Prostate gland (tissue), 2 donors: ENCODE results near the gene SNX25. TPM values are rescaled to one million over a fixed set of nuclear protein-coding genes. Genes with fewer than 3 reads are reported as not detected.

ENCODE experiments used
- DNase-seq: peaks from one replicate; pipeline ENCODE4 v3.0.0-alpha.2; 2019; ENCODE audit warnings: low spot score
- H3K27ac ChIP-seq, 2 donors: fragments of 200-600 bp; sonication (generic); 2 replicates each; pipeline ENCODE4 v1.5.1; 2017 to 2019
- H3K27me3 ChIP-seq: fragments of 200-600 bp; sonication (generic); replicated peaks from 2 replicates; pipeline ENCODE4 v1.5.1; 2019; ENCODE audit not compliant: insufficient read depth
- H3K36me3 ChIP-seq, 2 donors: fragments of 200-600 bp; sonication (generic); 1 replicate in 1 of 2; 2 replicates in 1 of 2; pipeline versions ENCODE4 v1.5.1 to v1.8.1; 2017 to 2019
- H3K4me1 ChIP-seq: fragments of 200-600 bp; sonication (generic); replicated peaks from 2 replicates; pipeline ENCODE4 v1.5.1; 2019
- H3K4me3 ChIP-seq, 2 donors: fragments of 200-600 bp; sonication (generic); 2 replicates each; pipeline ENCODE4 v1.5.1; 2017 to 2019
- H3K9me3 ChIP-seq: fragments of 200-600 bp; sonication (generic); 2 replicates; pipeline ENCODE4 v1.5.1; 2017
- CTCF ChIP-seq, 4 experiments: fragments of 200-600 bp in 2 of 4; fragments of 450-650 bp in 2 of 4; sonication (generic) in 2 of 4; IDR thresholded peaks; 1 replicate in 3 of 4; 2 replicates in 1 of 4; pipeline ENCODE4 v1.5.1; 2016 to 2019; ENCODE audit warnings: antibody characterized with exemption in 4 of 4, mild to moderate bottlenecking in 2 of 4, moderate library complexity in 2 of 4
- POLR2A ChIP-seq: fragments of 450-650 bp; IDR thresholded peaks from one replicate; pipeline ENCODE4 v1.6.1; 2016; ENCODE audit warnings: antibody characterized with exemption, mild to moderate bottlenecking
- POLR2AphosphoS5 ChIP-seq: sonication (generic); formaldehyde crosslinking; IDR thresholded peaks from one replicate; pipeline ENCODE4 v1.6.1; 2017; ENCODE audit warnings: antibody characterized with exemption
- WGBS: methylation state at CpG from one replicate; pipeline ENCODE4 v1.1.5; 2018; 5-methylcytosine and 5-hydroxymethylcytosine counted together
- intact Hi-C: fragments of 100-400 bp; cut with DNase I; formaldehyde crosslinking; loops from one replicate; pipeline ENCODE4 v1.14.2; 2022
- total RNA-seq, 2 donors: library from RNA; depleted of rRNA; stranded (reverse); fragments of >200 nt; gene quantifications; one replicate each; pipeline ENCODE4 v1.1.0, GENCODE V29; 2016

The SNX25 gene
- total RNA-seq, 2 donors from 2014 or later, result 26.4 to 49.5 TPM

GRCh38 chr4:185219551-185220344 lies 10.3 kb downstream of the SNX25 start:
- intact Hi-C loops, result no loop called here
- no peaks in the 10 kb centered on the region for H3K27me3 ChIP-seq
- H3K36me3 ChIP-seq, result no peaks in the 10 kb centered on the region
- DNase-seq, result peak; percentile 83
- H3K4me3 ChIP-seq, result no peak overlapping the region
- WGBS, result 35% methylated on average over 3 of the region's 3 CpGs
- H3K4me1 ChIP-seq, result no peaks in the 10 kb centered on the region
- H3K9me3 ChIP-seq, result no peaks in the 10 kb centered on the region
- peak; percentile 80 for TF ChIP-seq POLR2AphosphoS5
- TF ChIP-seq POLR2A, result no peak
- TF ChIP-seq CTCF (IDR thresholded peaks at IDR 0.05), result no peak
- H3K27ac ChIP-seq, result no peak overlapping the region

DNA sequence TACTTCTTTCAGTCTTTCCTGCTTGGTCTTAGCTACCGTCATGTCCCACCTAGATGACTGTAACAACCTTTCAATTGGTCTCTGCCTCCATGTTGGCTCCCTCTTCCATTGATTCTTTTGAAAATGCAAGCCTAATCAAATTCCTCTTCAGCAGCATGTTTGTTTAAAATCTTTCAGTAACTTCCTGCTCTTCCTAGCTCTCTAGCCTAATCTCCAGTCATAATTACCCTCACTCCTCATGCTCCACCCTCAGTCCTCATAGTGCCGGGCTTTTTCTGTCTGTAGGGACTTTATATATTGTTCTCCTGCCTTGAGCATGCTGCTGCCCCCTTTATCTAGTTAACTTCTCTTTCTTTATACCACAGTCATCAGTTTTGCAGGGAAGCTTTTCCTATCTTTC lies 12.1 kb downstream of the SNX25 start:
- Histone ChIP-seq H3K27ac (no peak overlapping the region), H3K9me3 (no peaks in the 10 kb centered on the region), H3K36me3 (no peaks in the 10 kb centered on the region), H3K4me3 (no peak overlapping the region), H3K27me3 (no peaks in the 10 kb centered on the region), H3K4me1 (no peaks in the 10 kb centered on the region)
- TF ChIP-seq CTCF (IDR thresholded peaks at IDR 0.05) (no peak), POLR2A (no peak), POLR2AphosphoS5 (no peak)
- no peak for DNase-seq
- intact Hi-C loops, result no loop called here
- WGBS, result 82% methylated on average over 2 of the region's 2 CpGs

GRCh38 chr4:185221912-185222311 lies 12.5 kb downstream of the SNX25 start:
- intact Hi-C loops, result no loop called here
- Histone ChIP-seq H3K4me1 (no peaks in the 10 kb centered on the region), H3K4me3 (no peak overlapping the region), H3K27ac (no peak overlapping the region), H3K36me3 (no peaks in the 10 kb centered on the region), H3K9me3 (no peaks in the 10 kb centered on the region), H3K27me3 (no peaks in the 10 kb centered on the region)
- TF ChIP-seq CTCF (IDR thresholded peaks at IDR 0.05) (no peak), POLR2AphosphoS5 (no peak), POLR2A (no peak)
- WGBS, result 39% methylated on average over 8 of the region's 10 CpGs
- DNase-seq, result no peak

DNA sequence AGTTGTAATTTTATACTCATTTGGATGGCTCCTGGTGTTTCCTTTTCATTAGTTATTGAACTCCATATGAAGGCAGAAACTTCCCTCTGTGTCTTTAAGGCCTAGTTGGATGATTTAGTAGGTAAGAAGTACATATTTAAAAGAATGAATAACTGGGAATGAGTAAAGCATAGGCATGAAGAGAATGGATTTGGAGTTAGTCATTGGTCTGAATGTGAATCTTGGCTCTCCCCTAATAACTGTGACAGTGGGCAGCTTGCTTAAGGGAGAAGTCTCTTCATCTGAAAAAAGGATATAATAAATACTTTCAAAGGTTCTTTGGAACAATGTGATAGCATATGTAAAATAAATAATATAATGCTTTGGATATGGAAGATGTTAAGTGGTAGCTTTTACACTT lies 13.2 kb downstream of the SNX25 start:
- H3K27ac ChIP-seq, result no peak overlapping the region
- no peaks in the 10 kb centered on the region for H3K27me3 ChIP-seq
- no peaks in the 10 kb centered on the region for H3K36me3 ChIP-seq
- no peaks in the 10 kb centered on the region for H3K9me3 ChIP-seq
- H3K4me1 ChIP-seq, result no peaks in the 10 kb centered on the region
- no peak for TF ChIP-seq CTCF (IDR thresholded peaks at IDR 0.05)
- no peak for TF ChIP-seq POLR2A
- no peak overlapping the region for H3K4me3 ChIP-seq
- intact Hi-C loops, result no loop called here
- no peak for DNase-seq

- Histone ChIP-seq H3K4me3 (no peak overlapping the region), H3K27ac (no peak overlapping the region), H3K4me1 (no peaks in the 10 kb centered on the region), H3K27me3 (no peaks in the 10 kb centered on the region), H3K36me3 (no peaks in the 10 kb centered on the region), H3K9me3 (no peaks in the 10 kb centered on the region)
- intact Hi-C loops, result no loop called here
- DNase-seq, result no peak
- TF ChIP-seq POLR2A, result no peak
- TF ChIP-seq POLR2AphosphoS5, result no peak
- no peak for TF ChIP-seq CTCF (IDR thresholded peaks at IDR 0.05)
These were observed 15.2 kb downstream of the SNX25 start for GRCh38 chr4:185224597-185224996.
